H9 (cell line): ENCODE results near the gene DCST1. TPM values are rescaled to one million over a fixed set of nuclear protein-coding genes. Genes with fewer than 3 reads are reported as not detected.

Source experiments
- DNase-seq: peaks from one replicate; pipeline ENCODE4 v3.0.0-alpha.2; 2017
- H2AFZ ChIP-seq: one replicate; pipeline ENCODE4 v1.6.1; 2013; ENCODE audit warnings: mild to moderate bottlenecking, low read length, control low read depth, moderate library complexity
- H2AK5ac ChIP-seq: 2 replicates; pipeline ENCODE4 v1.6.1; 2013; ENCODE audit warnings: low read length, control low read depth, mixed read lengths; ENCODE audit not compliant: insufficient read length
- H2BK120ac ChIP-seq: one replicate; pipeline ENCODE4 v1.6.1; 2013; ENCODE audit warnings: low read depth, mild to moderate bottlenecking, low read length, control low read depth, inconsistent platforms; ENCODE audit not compliant: poor library complexity, severe bottlenecking
- H2BK12ac ChIP-seq: 2 replicates; pipeline ENCODE4 v1.6.1; 2013; ENCODE audit warnings: low read length, control low read depth, mixed read lengths, low read depth; ENCODE audit not compliant: insufficient read length
- H2BK15ac ChIP-seq: 2 replicates; pipeline ENCODE4 v1.6.1; 2013; ENCODE audit warnings: low read depth, low read length, control low read depth
- H2BK20ac ChIP-seq: one replicate; pipeline ENCODE4 v1.6.1; 2013; ENCODE audit warnings: low read depth, mild to moderate bottlenecking, low read length, control low read depth, inconsistent platforms; ENCODE audit not compliant: poor library complexity, severe bottlenecking
- H2BK5ac ChIP-seq: 2 replicates; pipeline ENCODE4 v1.6.1; 2013; ENCODE audit warnings: low read length, control low read depth, mixed read lengths; ENCODE audit not compliant: insufficient read length
- H3K14ac ChIP-seq: 2 replicates; pipeline ENCODE4 v1.6.1; 2013; ENCODE audit warnings: low read length, control low read depth; ENCODE audit not compliant: insufficient read depth
- H3K18ac ChIP-seq: 2 replicates; pipeline ENCODE4 v1.6.1; 2013; ENCODE audit warnings: low read depth, mild to moderate bottlenecking, mixed read lengths, low read length, control low read depth; ENCODE audit not compliant: insufficient read length
- H3K23ac ChIP-seq: 2 replicates; pipeline ENCODE4 v1.6.1; 2013; ENCODE audit warnings: low read length, control low read depth, mixed read lengths, low read depth; ENCODE audit not compliant: insufficient read length
- H3K23me2 ChIP-seq: 2 replicates; pipeline ENCODE4 v1.6.1; 2013; ENCODE audit warnings: low read depth, mild to moderate bottlenecking, mixed read lengths, low read length, control low read depth; ENCODE audit not compliant: insufficient read length, poor library complexity, severe bottlenecking
- H3K27ac ChIP-seq: 2 replicates; pipeline ENCODE4 v1.5.1; 2013; ENCODE audit warnings: low read length, control low read depth, mixed read lengths, low read depth; ENCODE audit not compliant: insufficient read length
- H3K27me3 ChIP-seq: 2 replicates; pipeline ENCODE4 v1.6.1; 2013; ENCODE audit warnings: low read length, control low read depth, inconsistent platforms; ENCODE audit not compliant: insufficient read depth
- H3K4ac ChIP-seq: 2 replicates; pipeline ENCODE4 v1.6.1; 2013; ENCODE audit warnings: low read depth, mild to moderate bottlenecking, control low read depth, inconsistent platforms, low read length, moderate library complexity
- H3K4me1 ChIP-seq: 2 replicates; pipeline ENCODE4 v1.6.1; 2013; ENCODE audit warnings: low read length, control low read depth, inconsistent platforms; ENCODE audit not compliant: insufficient read depth
- H3K4me2 ChIP-seq: 2 replicates; pipeline ENCODE4 v1.6.1; 2013; ENCODE audit warnings: low read length, control low read depth, mixed read lengths; ENCODE audit not compliant: insufficient read length, insufficient read depth
- H3K56ac ChIP-seq: 2 replicates; pipeline ENCODE4 v1.6.1; 2013; ENCODE audit warnings: low read depth, mild to moderate bottlenecking, mixed read lengths, low read length, control low read depth; ENCODE audit not compliant: insufficient read length
- H3K79me1 ChIP-seq: 2 replicates; pipeline ENCODE4 v1.6.1; 2013; ENCODE audit warnings: low read depth, mild to moderate bottlenecking, moderate library complexity, low read length, control low read depth, inconsistent platforms; ENCODE audit not compliant: insufficient read depth, poor library complexity, severe bottlenecking
- H3K79me2 ChIP-seq: 2 replicates; pipeline ENCODE4 v1.6.1; 2013; ENCODE audit warnings: low read length, control low read depth, inconsistent platforms; ENCODE audit not compliant: insufficient read depth
- H3K9ac ChIP-seq: 2 replicates; pipeline ENCODE4 v1.6.1; 2013; ENCODE audit warnings: low read length, control low read depth, mixed read lengths; ENCODE audit not compliant: insufficient read length; ENCODE audit errors: extremely low read depth
- H3K9me3 ChIP-seq: one replicate; pipeline ENCODE4 v1.6.1; 2013; ENCODE audit warnings: low read depth, low read length, inconsistent platforms; ENCODE audit not compliant: control insufficient read depth
- H3T11ph ChIP-seq: one replicate; pipeline ENCODE4 v1.6.1; 2013; ENCODE audit warnings: mild to moderate bottlenecking, low read length, control low read depth, inconsistent platforms
- H4K20me1 ChIP-seq: one replicate; pipeline ENCODE4 v1.6.1; 2013; ENCODE audit not compliant: control insufficient read depth, insufficient read length, insufficient read depth
- H4K5ac ChIP-seq: 2 replicates; pipeline ENCODE4 v1.6.1; 2013; ENCODE audit warnings: low read depth, mild to moderate bottlenecking, mixed read lengths, low read length, control low read depth; ENCODE audit not compliant: insufficient read length
- H4K8ac ChIP-seq: replicated peaks from 2 replicates; pipeline ENCODE4 v1.6.1; 2013; ENCODE audit warnings: low read length, control low read depth, mixed read lengths, low read depth; ENCODE audit not compliant: insufficient read length
- H4K91ac ChIP-seq: 2 replicates; pipeline ENCODE4 v1.6.1; 2013; ENCODE audit warnings: low read depth, mild to moderate bottlenecking, moderate library complexity, mixed read lengths, low read length, control low read depth; ENCODE audit not compliant: insufficient read length
- H3K27ac Mint-ChIP-seq, 3 experiments: 2 replicates in 2 of 3; 3 replicates in 1 of 3; pipeline ENCODE4 v1.8.0; 2020 to 2021; ENCODE audit warnings: mixed read lengths in 3 of 3, mild to moderate bottlenecking in 1 of 3, moderate library complexity in 1 of 3
- H3K27me3 Mint-ChIP-seq: 2 replicates; pipeline ENCODE4 v1.8.0; 2021; ENCODE audit warnings: low read depth, mild to moderate bottlenecking, moderate library complexity, mixed read lengths
- H3K36me3 Mint-ChIP-seq, 3 experiments: 2 replicates in 2 of 3; 3 replicates in 1 of 3; pipeline ENCODE4 v1.8.0; 2020 to 2021; ENCODE audit warnings: low read depth in 3 of 3, mixed read lengths in 3 of 3; ENCODE audit not compliant: insufficient read depth in 1 of 3
- H3K4me1 Mint-ChIP-seq, 2 experiments: 2 replicates each; pipeline ENCODE4 v1.8.0; 2020; ENCODE audit warnings: mixed read lengths in 2 of 2
- H3K4me3 Mint-ChIP-seq, 2 experiments: 2 replicates in 1 of 2; 3 replicates in 1 of 2; pipeline ENCODE4 v1.8.0; 2020 to 2021; ENCODE audit warnings: mild to moderate bottlenecking in 2 of 2, mixed read lengths in 2 of 2, moderate library complexity in 1 of 2
- H3K9me3 Mint-ChIP-seq, 2 experiments: 2 replicates in 1 of 2; 3 replicates in 1 of 2; pipeline ENCODE4 v1.8.0; 2020; ENCODE audit warnings: mild to moderate bottlenecking in 2 of 2, mixed read lengths in 2 of 2, moderate library complexity in 1 of 2
- WGBS: extraction: QIAGEN DNeasy Blood & Tissue Kit; methylation state at CpG from one replicate; pipeline ENCODE4 v1.1.7; 2013; ENCODE audit warnings: missing lambda C conversion rate, low lambda C conversion rate, mixed read lengths; ENCODE audit not compliant: insufficient read length; ENCODE audit errors: extremely low coverage; 5-methylcytosine and 5-hydroxymethylcytosine counted together
- total RNA-seq: library from RNA; stranded (reverse); gene quantifications from 2 replicates; pipeline ENCODE4 v1.2.1, GENCODE V29; 2021
- TF ChIP-seq, protein P1 (sequence below): fragments of 200-600 bp; sonication (generic); conservative IDR thresholded peaks from 3 replicates; pipeline ENCODE4 v1.8.0; 2021; ENCODE audit warnings: antibody characterized with exemption, mild to moderate bottlenecking

DCST1 gene
- total RNA-seq, 1 experiment from 2014 or later, result not detected

DNA sequence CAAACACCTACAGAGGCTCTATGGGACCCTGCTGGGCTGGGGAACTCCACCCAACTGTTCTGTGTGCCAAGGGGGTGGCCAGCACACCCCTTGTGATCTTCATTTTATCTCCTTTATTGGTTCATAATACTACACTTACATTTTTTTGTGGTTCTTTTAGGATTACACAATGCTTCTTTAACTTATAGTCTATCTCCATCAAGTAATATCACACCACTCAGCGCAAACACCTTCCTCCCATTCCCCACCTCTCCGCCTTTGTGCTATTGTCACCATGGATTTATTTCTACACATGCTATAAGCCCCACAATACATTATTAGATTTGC lies 61.0 kb downstream of the DCST1 start:
- H3K79me1 ChIP-seq, result no peaks in the 10 kb centered on the region
- H2BK20ac ChIP-seq, result no peak overlapping the region
- H3K4me3 Mint-ChIP-seq, result peak overlapping the region in 1 of 2 experiments; percentile 6; a peak in 1 of 5 replicates
- no peak overlapping the region for H3K18ac ChIP-seq
- H4K8ac ChIP-seq, result no peak overlapping the region
- no peak overlapping the region for H2BK5ac ChIP-seq
- no peaks in the 10 kb centered on the region for H3K4me1 ChIP-seq
- no peak overlapping the region for H2AFZ ChIP-seq
- peaks cover 0 to 2% of the 10 kb centered on the region in 2 experiments; a peak in 1 of 5 replicates for H3K9me3 Mint-ChIP-seq
- H3K9me3 ChIP-seq, result no peaks in the 10 kb centered on the region
- H4K5ac ChIP-seq, result no peak overlapping the region
- no peak overlapping the region for H3K14ac ChIP-seq
- peaks cover 2% of the 10 kb centered on the region; the same call in 1 of the 2 replicates for H3K27me3 ChIP-seq
- H3K4me2 ChIP-seq, result no peak overlapping the region
- H3K36me3 Mint-ChIP-seq, result no peaks in the 10 kb centered on the region
- peaks cover 52% of the 10 kb centered on the region for H3K27me3 Mint-ChIP-seq
- no peak overlapping the region for H3K27ac ChIP-seq
- no peak for DNase-seq
- H2BK120ac ChIP-seq, result no peak overlapping the region
- TF ChIP-seq, protein P1, sequence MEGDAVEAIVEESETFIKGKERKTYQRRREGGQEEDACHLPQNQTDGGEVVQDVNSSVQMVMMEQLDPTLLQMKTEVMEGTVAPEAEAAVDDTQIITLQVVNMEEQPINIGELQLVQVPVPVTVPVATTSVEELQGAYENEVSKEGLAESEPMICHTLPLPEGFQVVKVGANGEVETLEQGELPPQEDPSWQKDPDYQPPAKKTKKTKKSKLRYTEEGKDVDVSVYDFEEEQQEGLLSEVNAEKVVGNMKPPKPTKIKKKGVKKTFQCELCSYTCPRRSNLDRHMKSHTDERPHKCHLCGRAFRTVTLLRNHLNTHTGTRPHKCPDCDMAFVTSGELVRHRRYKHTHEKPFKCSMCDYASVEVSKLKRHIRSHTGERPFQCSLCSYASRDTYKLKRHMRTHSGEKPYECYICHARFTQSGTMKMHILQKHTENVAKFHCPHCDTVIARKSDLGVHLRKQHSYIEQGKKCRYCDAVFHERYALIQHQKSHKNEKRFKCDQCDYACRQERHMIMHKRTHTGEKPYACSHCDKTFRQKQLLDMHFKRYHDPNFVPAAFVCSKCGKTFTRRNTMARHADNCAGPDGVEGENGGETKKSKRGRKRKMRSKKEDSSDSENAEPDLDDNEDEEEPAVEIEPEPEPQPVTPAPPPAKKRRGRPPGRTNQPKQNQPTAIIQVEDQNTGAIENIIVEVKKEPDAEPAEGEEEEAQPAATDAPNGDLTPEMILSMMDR, result no peak; the same call in 2 of the 3 replicates
- no peak overlapping the region for H2AK5ac ChIP-seq
- H2BK15ac ChIP-seq, result no peak overlapping the region
- H3K56ac ChIP-seq, result no peak overlapping the region
- no peaks in the 10 kb centered on the region for H4K20me1 ChIP-seq
- no peak overlapping the region for H3T11ph ChIP-seq
- no peak overlapping the region for H3K4ac ChIP-seq
- peaks cover 6% of the 10 kb centered on the region for H3K23me2 ChIP-seq
- no peak overlapping the region for H2BK12ac ChIP-seq
- H3K27ac Mint-ChIP-seq, result no peak overlapping the region
- H3K79me2 ChIP-seq, result no peaks in the 10 kb centered on the region
- no peak overlapping the region for H3K23ac ChIP-seq
- no peak overlapping the region for H4K91ac ChIP-seq
- H3K4me1 Mint-ChIP-seq, result peaks cover 17 to 23% of the 10 kb centered on the region in 2 experiments
- H3K9ac ChIP-seq, result no peak overlapping the region
- WGBS, result no CpG with 5 or more reads among the region's 2 CpGs
